GM13976 (cell line): ENCODE measurements around the gene RPS6KA2.

ENCODE experiments used
- DNase-seq: peaks from one replicate; pipeline ENCODE4 v3.0.0; 2012; ENCODE audit warnings: low spot score
- CTCF ChIP-seq: IDR thresholded peaks from 2 replicates; pipeline ENCODE4 v1.5.1; 2012; ENCODE audit warnings: borderline replicate concordance, mild to moderate bottlenecking; ENCODE audit not compliant: insufficient read depth; ENCODE audit errors: extremely low read depth, missing control alignments, control extremely low read depth
- in situ Hi-C: fragments of 300-500 bp; cut with MboI; formaldehyde crosslinking; loops from one replicate; pipeline ENCODE4 v1.12.0; 2022; ENCODE audit warnings: low sequenced_read_pairs, mixed read lengths, inconsistent platforms; ENCODE audit not compliant: unreplicated experiment

Gene RPS6KA2

DNA sequence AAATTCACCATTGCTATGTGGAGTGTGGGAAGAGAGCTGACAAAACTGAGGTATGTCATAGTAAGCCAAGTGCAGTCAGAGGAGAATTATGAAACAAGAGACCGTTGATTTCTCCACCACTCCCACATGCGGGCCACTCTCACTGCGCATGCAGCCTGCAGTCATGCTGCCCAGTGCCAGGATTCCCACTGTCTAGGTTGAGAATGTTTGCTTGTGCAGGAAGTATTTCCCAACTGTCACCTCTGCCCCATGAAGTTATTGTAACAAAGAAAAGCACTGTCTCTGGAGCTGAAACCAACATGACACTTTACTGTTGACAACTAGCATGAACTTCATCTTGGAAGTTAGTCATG lies 266.0 kb downstream of the RPS6KA2 start:
- no peak for DNase-seq
- TF ChIP-seq CTCF: no peak
- in situ Hi-C loops: no loop called here

- in situ Hi-C loops: no loop called here
- no peak for DNase-seq
- TF ChIP-seq CTCF: no peak
Measured at GRCh38 chr6:166360243-166361076, 266.6 kb downstream of the RPS6KA2 start.
